AG04449 (cell line): ENCODE results near the gene HK1.

Experiments
- CTCF ChIA-PET: fragments of 350-600 bp; formaldehyde crosslinking; extraction: SDS; loops from one replicate; lab custom pipeline; 2021; ENCODE audit warnings: antibody characterized with exemption; lab: Yijun Ruan, JAX
- POLR2A ChIA-PET: fragments of 400-600, 350-600 bp; formaldehyde crosslinking; extraction: SDS; loops from one replicate; lab custom pipeline; 2020; ENCODE audit warnings: antibody characterized with exemption, inconsistent platforms; lab: Yijun Ruan, JAX
- DNase-seq: peaks from one replicate; pipeline ENCODE4 v3.0.0-alpha.2; 2010; ENCODE audit warnings: low read depth, low spot score
- H3K4me3 ChIP-seq: 2 replicates; pipeline ENCODE4 v1.5.1; 2011; ENCODE audit warnings: low read depth, mild to moderate bottlenecking, control low read depth, low read length
- TF ChIP-seq, protein P1 (sequence below): IDR thresholded peaks from one replicate; pipeline ENCODE4 v1.5.1; 2011; ENCODE audit warnings: mild to moderate bottlenecking, moderate library complexity, low read length, control low read depth, inconsistent platforms; ENCODE audit not compliant: insufficient read depth; ENCODE audit errors: missing control alignments

The HK1 gene

DNA sequence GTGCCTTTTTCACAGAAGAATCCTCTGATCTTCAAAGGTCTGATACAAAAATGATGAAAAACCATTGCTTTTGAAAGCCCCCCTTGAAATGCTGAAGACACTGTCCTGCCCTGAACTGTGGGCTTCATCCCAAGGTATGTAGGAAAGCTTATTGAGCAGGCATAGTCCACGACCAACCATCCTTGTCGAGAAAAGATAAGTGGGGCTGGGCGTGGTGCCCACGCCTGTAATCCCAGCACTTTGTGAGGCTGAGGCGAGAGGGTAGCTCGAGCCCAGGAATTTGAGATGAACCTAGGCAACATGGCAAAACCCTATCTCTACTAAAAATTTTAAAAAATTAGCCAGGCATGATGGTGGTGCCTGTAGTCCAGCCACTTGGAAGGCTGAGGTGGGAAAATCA lies 112.9 kb downstream of the HK1 start:
- ChIA-PET POLR2A (no interaction called here), CTCF (interaction anchor here (0.8 to 16.8 kb wide), 15 partner anchors 8 to 208 kb away, joined by 3 to 451 read pairs (median 5); partner anchors contain the start of gene HKDC1)
- no peak for DNase-seq
- no peak overlapping the region for H3K4me3 ChIP-seq
- TF ChIP-seq, protein P1, sequence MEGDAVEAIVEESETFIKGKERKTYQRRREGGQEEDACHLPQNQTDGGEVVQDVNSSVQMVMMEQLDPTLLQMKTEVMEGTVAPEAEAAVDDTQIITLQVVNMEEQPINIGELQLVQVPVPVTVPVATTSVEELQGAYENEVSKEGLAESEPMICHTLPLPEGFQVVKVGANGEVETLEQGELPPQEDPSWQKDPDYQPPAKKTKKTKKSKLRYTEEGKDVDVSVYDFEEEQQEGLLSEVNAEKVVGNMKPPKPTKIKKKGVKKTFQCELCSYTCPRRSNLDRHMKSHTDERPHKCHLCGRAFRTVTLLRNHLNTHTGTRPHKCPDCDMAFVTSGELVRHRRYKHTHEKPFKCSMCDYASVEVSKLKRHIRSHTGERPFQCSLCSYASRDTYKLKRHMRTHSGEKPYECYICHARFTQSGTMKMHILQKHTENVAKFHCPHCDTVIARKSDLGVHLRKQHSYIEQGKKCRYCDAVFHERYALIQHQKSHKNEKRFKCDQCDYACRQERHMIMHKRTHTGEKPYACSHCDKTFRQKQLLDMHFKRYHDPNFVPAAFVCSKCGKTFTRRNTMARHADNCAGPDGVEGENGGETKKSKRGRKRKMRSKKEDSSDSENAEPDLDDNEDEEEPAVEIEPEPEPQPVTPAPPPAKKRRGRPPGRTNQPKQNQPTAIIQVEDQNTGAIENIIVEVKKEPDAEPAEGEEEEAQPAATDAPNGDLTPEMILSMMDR: no peak

DNA sequence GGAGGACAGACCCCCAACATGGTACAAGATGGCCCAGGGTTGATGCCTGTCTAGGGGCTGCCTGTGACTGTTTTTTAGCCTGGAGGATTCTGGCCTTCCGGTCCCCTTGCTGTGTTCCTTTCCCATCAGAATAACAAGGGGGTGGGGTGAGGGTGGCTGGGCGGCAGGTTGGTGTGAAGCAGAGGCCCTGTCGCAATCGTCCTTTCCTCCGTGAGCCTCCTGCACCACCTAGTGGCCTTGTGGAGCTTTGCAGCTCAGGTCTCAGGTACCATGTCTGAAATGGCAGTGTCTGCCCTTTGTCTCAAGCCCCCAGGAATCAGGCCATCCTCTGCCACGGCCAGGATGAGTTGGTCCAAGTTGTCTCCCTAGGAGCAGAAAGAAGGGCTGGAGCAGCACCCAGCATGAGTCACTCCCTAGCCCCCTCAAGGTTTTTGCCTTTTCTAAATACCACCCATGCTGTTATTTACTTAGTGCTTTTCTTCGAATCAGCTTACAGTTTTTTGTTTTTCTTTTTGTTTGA lies 114.2 kb downstream of the HK1 start:
- no peak for DNase-seq
- no peak overlapping the region for H3K4me3 ChIP-seq
- ChIA-PET CTCF (interaction anchor here (0.6 to 16.8 kb wide), 35 partner anchors 8 to 401 kb away, joined by 3 to 451 read pairs (median 4); partner anchors contain the start of gene HKDC1), POLR2A (interaction anchor here (0.6 kb wide), 1 partner anchor 29 kb away, joined by 3 read pairs; no protein-coding TSS in a partner anchor)
- TF ChIP-seq, protein P1: peak; percentile 99

DNA sequence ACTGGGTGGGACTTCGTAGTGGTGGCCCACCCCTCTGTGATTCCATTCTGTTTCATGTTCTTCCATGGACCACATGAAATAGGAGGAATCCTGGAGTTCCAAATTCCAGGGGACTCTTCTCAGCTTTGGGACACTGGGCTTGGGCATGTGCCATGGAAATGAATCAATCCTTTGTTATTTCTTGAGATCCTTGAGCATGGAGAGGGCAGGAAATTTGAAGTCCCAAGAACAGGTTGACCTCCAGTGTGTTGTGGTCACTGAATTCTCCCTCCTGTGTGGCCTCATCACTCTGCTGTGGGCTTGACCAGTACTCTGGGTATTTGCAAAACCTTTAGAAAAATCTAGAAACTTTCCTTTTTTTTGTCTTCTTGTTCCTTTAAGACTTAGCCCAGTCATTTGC lies 115.7 kb downstream of the HK1 start:
- H3K4me3 ChIP-seq: no peak overlapping the region
- TF ChIP-seq, protein P1: no peak
- ChIA-PET CTCF (interaction anchor here (1.6 to 16.8 kb wide), 9 partner anchors 10 to 212 kb away, joined by 3 to 451 read pairs (median 11); no protein-coding TSS in a partner anchor), POLR2A (no interaction called here)
- no peak for DNase-seq

DNA sequence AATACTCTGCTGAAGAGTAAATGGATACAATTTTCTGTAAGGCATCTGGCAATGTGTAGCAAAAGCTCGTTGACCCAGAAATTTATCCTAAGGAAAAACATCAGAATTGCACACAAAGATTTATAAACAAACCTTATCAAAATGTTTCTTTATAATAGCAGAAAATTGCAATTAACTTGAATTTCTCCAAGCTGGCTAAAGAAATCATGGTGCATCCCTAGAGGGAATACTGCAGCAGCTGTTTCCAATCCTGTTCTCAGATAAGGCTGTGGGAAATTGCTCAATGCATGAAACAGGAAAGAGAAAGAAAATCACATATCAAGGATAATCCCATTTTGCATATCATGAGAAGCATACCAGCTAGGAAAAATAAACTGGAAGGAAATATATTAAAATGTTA lies 119.7 kb downstream of the HK1 start:
- ChIA-PET POLR2A (no interaction called here), CTCF (interaction anchor here (1.1 to 2.9 kb wide), 5 partner anchors 8 to 164 kb away, joined by 3 to 24 read pairs (median 4); no protein-coding TSS in a partner anchor)
- TF ChIP-seq, protein P1: no peak
- H3K4me3 ChIP-seq: no peak overlapping the region
- no peak for DNase-seq

DNA sequence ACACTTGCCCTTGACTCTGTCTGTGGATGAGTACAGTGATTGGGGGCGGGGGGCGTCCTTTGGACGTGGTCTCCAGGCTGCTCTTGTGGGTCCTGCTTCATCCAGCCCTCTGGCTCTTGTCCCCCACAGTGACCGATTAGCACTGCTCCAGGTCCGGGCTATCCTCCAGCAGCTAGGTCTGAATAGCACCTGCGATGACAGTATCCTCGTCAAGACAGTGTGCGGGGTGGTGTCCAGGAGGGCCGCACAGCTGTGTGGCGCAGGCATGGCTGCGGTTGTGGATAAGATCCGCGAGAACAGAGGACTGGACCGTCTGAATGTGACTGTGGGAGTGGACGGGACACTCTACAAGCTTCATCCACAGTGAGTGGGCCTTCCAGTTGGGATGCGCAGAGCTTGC lies 120.2 kb downstream of the HK1 start:
- POLR2A ChIA-PET: no interaction called here
- CTCF ChIA-PET: interaction anchor here (1.1 to 2.9 kb wide), 4 partner anchors 8 to 162 kb away, joined by 3 to 24 read pairs (median 6); no protein-coding TSS in a partner anchor
- TF ChIP-seq, protein P1: no peak
- DNase-seq: no peak
- no peak overlapping the region for H3K4me3 ChIP-seq

DNA sequence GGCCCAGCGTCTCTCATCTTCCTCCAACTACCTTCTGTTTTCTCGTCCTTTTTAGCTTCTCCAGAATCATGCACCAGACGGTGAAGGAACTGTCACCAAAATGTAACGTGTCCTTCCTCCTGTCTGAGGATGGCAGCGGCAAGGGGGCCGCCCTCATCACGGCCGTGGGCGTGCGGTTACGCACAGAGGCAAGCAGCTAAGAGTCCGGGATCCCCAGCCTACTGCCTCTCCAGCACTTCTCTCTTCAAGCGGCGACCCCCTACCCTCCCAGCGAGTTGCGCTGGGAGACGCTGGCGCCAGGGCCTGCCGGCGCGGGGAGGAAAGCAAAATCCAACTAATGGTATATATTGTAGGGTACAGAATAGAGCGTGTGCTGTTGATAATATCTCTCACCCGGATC lies 122.6 kb downstream of the HK1 start:
- CTCF ChIA-PET: interaction anchor here (0.9 kb wide), 1 partner anchor 8 kb away, joined by 5 read pairs; no protein-coding TSS in a partner anchor
- no peak for DNase-seq
- TF ChIP-seq, protein P1: no peak
- H3K4me3 ChIP-seq: no peak overlapping the region
- POLR2A ChIA-PET: no interaction called here
